Neural cell (in vitro differentiated cells): ENCODE measurements around the gene S1PR1. TPM values are rescaled to one million over a fixed set of nuclear protein-coding genes. Genes with fewer than 3 reads are reported as not detected.

Experiments
- H2AFZ ChIP-seq: fragments of 200-600, 300-800 bp; sonication (generic), shearing (Covaris generic); 2 replicates; pipeline ENCODE4 v1.6.0; 2014; ENCODE audit warnings: low read depth, mild to moderate bottlenecking, antibody characterized with exemption, low read length, moderate library complexity
- H3F3A ChIP-seq: fragments of 200-600 bp; shearing (Covaris generic); 2 replicates; pipeline ENCODE4 v1.6.1; 2016; ENCODE audit warnings: mild to moderate bottlenecking, moderate library complexity, mixed read lengths, antibody characterized with exemption, low read length; ENCODE audit not compliant: insufficient read depth, poor library complexity, severe bottlenecking
- H3K27ac ChIP-seq: fragments of 200-600, 300-800 bp; sonication (generic), shearing (Covaris generic); 2 replicates; pipeline ENCODE4 v1.5.1; 2014; ENCODE audit warnings: mild to moderate bottlenecking, low read length, moderate library complexity
- H3K27me3 ChIP-seq: fragments of 300-800, 200-600 bp; sonication (generic), shearing (Covaris generic); 2 replicates; pipeline ENCODE4 v1.6.0; 2014; ENCODE audit warnings: mild to moderate bottlenecking, low read depth, low read length, moderate library complexity; ENCODE audit not compliant: insufficient read depth
- H3K36me3 ChIP-seq: fragments of 300-800, 200-600 bp; sonication (generic), shearing (Covaris generic); 2 replicates; pipeline ENCODE4 v1.5.1; 2014; ENCODE audit warnings: mild to moderate bottlenecking, antibody characterized with exemption, low read length, moderate library complexity; ENCODE audit not compliant: insufficient read depth
- H3K4me2 ChIP-seq: fragments of 300-800, 200-600 bp; sonication (generic), shearing (Covaris generic); 2 replicates; pipeline ENCODE4 v1.6.0; 2014; ENCODE audit warnings: mild to moderate bottlenecking, low read length
- H3K4me3 ChIP-seq: fragments of 300-800, 200-600 bp; sonication (generic), shearing (Covaris generic); 2 replicates; pipeline ENCODE4 v1.5.1; 2014; ENCODE audit warnings: mild to moderate bottlenecking, low read length, moderate library complexity
- H3K79me2 ChIP-seq: fragments of 200-600 bp; shearing (Covaris generic); replicated peaks from 2 replicates; pipeline ENCODE4 v1.6.0; 2014; ENCODE audit warnings: mild to moderate bottlenecking, low read length, moderate library complexity; ENCODE audit not compliant: insufficient read depth
- H3K9ac ChIP-seq: fragments of 300-800, 200-600 bp; sonication (generic), shearing (Covaris generic); 2 replicates; pipeline ENCODE4 v1.6.1; 2016; ENCODE audit warnings: mild to moderate bottlenecking, low read length, mixed read lengths
- H3K9me2 ChIP-seq: fragments of 200-600 bp; shearing (Covaris generic); 2 replicates; pipeline ENCODE4 v1.6.1; 2016; ENCODE audit warnings: mild to moderate bottlenecking, low read length, mixed read lengths; ENCODE audit not compliant: insufficient read depth
- H3K9me3 ChIP-seq: fragments of 200-600, 300-800 bp; sonication (generic), shearing (Covaris generic); 2 replicates; pipeline ENCODE4 v1.6.1; 2016; ENCODE audit warnings: mild to moderate bottlenecking, mixed run types, low read length, moderate library complexity, mixed read lengths
- H4K20me1 ChIP-seq: fragments of 200-600 bp; shearing (Covaris generic); 2 replicates; pipeline ENCODE4 v1.6.1; 2016; ENCODE audit warnings: mild to moderate bottlenecking, mixed run types; ENCODE audit not compliant: insufficient read depth
- EP300 ChIP-seq: fragments of 450-650 bp; conservative IDR thresholded peaks from 2 replicates; pipeline ENCODE4 v1.6.1; 2014; ENCODE audit warnings: antibody characterized with exemption, mild to moderate bottlenecking, moderate library complexity; ENCODE audit not compliant: poor library complexity, severe bottlenecking
- EZH2 ChIP-seq: fragments of 200-600, 300-800 bp; shearing (Covaris generic), sonication (generic); IDR thresholded peaks from 2 replicates; pipeline ENCODE4 v1.6.1; 2014; ENCODE audit warnings: antibody characterized with exemption, low read length, borderline replicate concordance, mild to moderate bottlenecking; ENCODE audit not compliant: insufficient read depth, poor library complexity, severe bottlenecking
- MXI1 ChIP-seq: fragments of 450-650 bp; conservative IDR thresholded peaks from 2 replicates; pipeline ENCODE4 v1.6.1; 2014; ENCODE audit warnings: antibody characterized with exemption, mild to moderate bottlenecking; ENCODE audit not compliant: poor library complexity, severe bottlenecking
- POLR2AphosphoS5 ChIP-seq: IDR thresholded peaks from 2 replicates; pipeline ENCODE4 v1.6.1; 2012
- RAD21 ChIP-seq: fragments of 450-650 bp; conservative IDR thresholded peaks from 2 replicates; pipeline ENCODE4 v1.6.1; 2014; ENCODE audit warnings: antibody characterized with exemption, mild to moderate bottlenecking, moderate library complexity
- REST ChIP-seq: IDR thresholded peaks from 2 replicates; pipeline ENCODE4 v1.6.1; 2012; ENCODE audit warnings: borderline replicate concordance
- SMC3 ChIP-seq: fragments of 450-650 bp; conservative IDR thresholded peaks from 2 replicates; pipeline ENCODE4 v1.6.1; 2014; ENCODE audit warnings: antibody characterized with exemption, mild to moderate bottlenecking, moderate library complexity; ENCODE audit not compliant: poor library complexity
- TAF1 ChIP-seq: IDR thresholded peaks from 2 replicates; pipeline ENCODE4 v1.6.1; 2012; ENCODE audit warnings: low read depth
- polyA plus RNA-seq: library from polyadenylated mRNA; depleted of rRNA; stranded (reverse); fragments of >200 nt; gene quantifications from 2 replicates; pipeline ENCODE4 v1.2.3, GENCODE V29; 2014
- TF ChIP-seq, protein P1 (sequence below): fragments of 450-650 bp; IDR thresholded peaks from 2 replicates; pipeline ENCODE4 v1.5.1; 2014; ENCODE audit warnings: antibody characterized with exemption, mild to moderate bottlenecking, moderate library complexity; ENCODE audit not compliant: poor library complexity, severe bottlenecking

S1PR1 gene
- polyA plus RNA-seq, 1 donor from 2014 or later = not detected

DNA sequence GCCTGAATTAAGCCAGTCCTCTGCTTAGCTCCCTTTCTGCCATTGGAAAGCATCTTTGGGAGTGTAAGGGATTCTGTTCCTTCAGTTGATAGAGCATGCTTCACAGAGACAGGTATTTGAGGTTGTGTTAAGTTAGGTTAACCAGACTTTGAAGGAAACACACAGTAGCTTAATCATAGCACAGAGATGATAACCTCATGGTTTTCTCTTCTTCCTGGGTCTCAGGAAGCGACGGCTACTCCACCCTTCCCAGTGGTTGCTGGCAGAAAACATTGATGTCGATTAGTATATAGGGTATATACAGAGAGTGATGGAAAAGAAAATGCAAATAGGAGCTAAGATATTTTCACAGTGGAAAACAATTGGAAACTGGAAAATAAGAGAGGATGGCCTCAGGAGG lies 42.0 kb downstream of the S1PR1 start:
- H2AFZ ChIP-seq = no peak overlapping the region
- H3K4me2 ChIP-seq = no peak overlapping the region
- H3K9ac ChIP-seq = no peak overlapping the region
- H4K20me1 ChIP-seq = no peaks in the 10 kb centered on the region
- no peaks in the 10 kb centered on the region for H3K79me2 ChIP-seq
- no peaks in the 10 kb centered on the region for H3K9me2 ChIP-seq
- no peaks in the 10 kb centered on the region for H3K27me3 ChIP-seq
- no peak for TF ChIP-seq EP300
- TF ChIP-seq TAF1 = no peak
- TF ChIP-seq, protein P1, sequence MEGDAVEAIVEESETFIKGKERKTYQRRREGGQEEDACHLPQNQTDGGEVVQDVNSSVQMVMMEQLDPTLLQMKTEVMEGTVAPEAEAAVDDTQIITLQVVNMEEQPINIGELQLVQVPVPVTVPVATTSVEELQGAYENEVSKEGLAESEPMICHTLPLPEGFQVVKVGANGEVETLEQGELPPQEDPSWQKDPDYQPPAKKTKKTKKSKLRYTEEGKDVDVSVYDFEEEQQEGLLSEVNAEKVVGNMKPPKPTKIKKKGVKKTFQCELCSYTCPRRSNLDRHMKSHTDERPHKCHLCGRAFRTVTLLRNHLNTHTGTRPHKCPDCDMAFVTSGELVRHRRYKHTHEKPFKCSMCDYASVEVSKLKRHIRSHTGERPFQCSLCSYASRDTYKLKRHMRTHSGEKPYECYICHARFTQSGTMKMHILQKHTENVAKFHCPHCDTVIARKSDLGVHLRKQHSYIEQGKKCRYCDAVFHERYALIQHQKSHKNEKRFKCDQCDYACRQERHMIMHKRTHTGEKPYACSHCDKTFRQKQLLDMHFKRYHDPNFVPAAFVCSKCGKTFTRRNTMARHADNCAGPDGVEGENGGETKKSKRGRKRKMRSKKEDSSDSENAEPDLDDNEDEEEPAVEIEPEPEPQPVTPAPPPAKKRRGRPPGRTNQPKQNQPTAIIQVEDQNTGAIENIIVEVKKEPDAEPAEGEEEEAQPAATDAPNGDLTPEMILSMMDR = no peak
- no peak for TF ChIP-seq REST
- TF ChIP-seq EZH2 = no peak
- TF ChIP-seq POLR2AphosphoS5 = no peak
- no peak for TF ChIP-seq SMC3
- TF ChIP-seq MXI1 = no peak
- no peak for TF ChIP-seq RAD21
- H3K4me3 ChIP-seq = no peak overlapping the region
- no peaks in the 10 kb centered on the region for H3F3A ChIP-seq
- no peak overlapping the region for H3K27ac ChIP-seq
- H3K9me3 ChIP-seq = no peaks in the 10 kb centered on the region
- no peaks in the 10 kb centered on the region for H3K36me3 ChIP-seq

- no peak overlapping the region for H3K27ac ChIP-seq
- no peak overlapping the region for H3K9ac ChIP-seq
- no peaks in the 10 kb centered on the region for H3F3A ChIP-seq
- H2AFZ ChIP-seq = no peak overlapping the region
- no peaks in the 10 kb centered on the region for H4K20me1 ChIP-seq
- no peaks in the 10 kb centered on the region for H3K36me3 ChIP-seq
- H3K27me3 ChIP-seq = no peaks in the 10 kb centered on the region
- H3K4me3 ChIP-seq = no peak overlapping the region
- no peak for TF ChIP-seq RAD21
- TF ChIP-seq SMC3 = no peak
- TF ChIP-seq EP300 = no peak
- no peak for TF ChIP-seq POLR2AphosphoS5
- TF ChIP-seq REST = no peak
- TF ChIP-seq TAF1 = no peak
- TF ChIP-seq MXI1 = no peak
- TF ChIP-seq, protein P1 = no peak
- no peak for TF ChIP-seq EZH2
- no peaks in the 10 kb centered on the region for H3K9me3 ChIP-seq
- H3K4me2 ChIP-seq = no peak overlapping the region
- H3K79me2 ChIP-seq = no peaks in the 10 kb centered on the region
- no peaks in the 10 kb centered on the region for H3K9me2 ChIP-seq
Observed at GRCh38 chr1:101280049-101280592, 43.3 kb downstream of the S1PR1 start.
